CD4-positive, CD25-positive, alpha-beta regulatory T cell (primary cell): Measurements from ENCODE around the gene TRPC1. TPM values are rescaled to one million over a fixed set of nuclear protein-coding genes. Genes with fewer than 3 reads are reported as not detected.

Experiments used
- ATAC-seq, 2 donors: fragments of 150-1000 bp; cut with Tn5 transposase; one replicate each; pipeline ENCODE4 v1.10.0; 2021; ENCODE audit warnings: low read depth in 2 of 2, moderate number of reproducible peaks in 2 of 2, moderate library complexity in 1 of 2
- DNase-seq, 3 donors: peaks; one replicate each; pipeline versions ENCODE4 v3.0.0 to v3.0.0-alpha.2; 2012 to 2022; ENCODE audit warnings: mixed read lengths in 1 of 3
- H3K27ac ChIP-seq: one replicate; pipeline ENCODE4 v1.7.0; 2013; ENCODE audit warnings: mild to moderate bottlenecking, low read length; ENCODE audit not compliant: insufficient read depth, poor library complexity, severe bottlenecking
- H3K27me3 ChIP-seq: one replicate; pipeline ENCODE4 v1.7.0; 2013; ENCODE audit warnings: low read length; ENCODE audit not compliant: control insufficient read depth, insufficient read depth
- H3K36me3 ChIP-seq: one replicate; pipeline ENCODE4 v1.7.0; 2013; ENCODE audit warnings: mild to moderate bottlenecking, low read length, moderate library complexity; ENCODE audit not compliant: control insufficient read depth, insufficient read depth
- H3K4me1 ChIP-seq: 2 replicates; pipeline ENCODE4 v1.7.0; 2013; ENCODE audit warnings: mild to moderate bottlenecking, low read length; ENCODE audit not compliant: insufficient read depth, control insufficient read depth, poor library complexity, severe bottlenecking
- H3K4me3 ChIP-seq: one replicate; pipeline ENCODE4 v1.7.0; 2013; ENCODE audit warnings: low read depth, mild to moderate bottlenecking, low read length, moderate library complexity
- H3K9me3 ChIP-seq, 2 experiments: 1 replicate in 1 of 2; 2 replicates in 1 of 2; pipeline ENCODE4 v1.7.0; 2013; ENCODE audit warnings: low read length in 2 of 2, mild to moderate bottlenecking in 1 of 2, moderate library complexity in 1 of 2; ENCODE audit not compliant: control insufficient read depth in 2 of 2
- H3K27ac Mint-ChIP-seq, 3 donors: one replicate each; pipeline ENCODE4 v1.8.0; 2020 to 2022; ENCODE audit warnings: mild to moderate bottlenecking in 3 of 3, mixed read lengths in 3 of 3, moderate library complexity in 2 of 3
- H3K27me3 Mint-ChIP-seq: one replicate; pipeline ENCODE4 v1.8.0; 2022; ENCODE audit warnings: mild to moderate bottlenecking, mixed read lengths
- H3K36me3 Mint-ChIP-seq: one replicate; pipeline ENCODE4 v1.8.0; 2020; ENCODE audit warnings: mixed read lengths
- H3K4me1 Mint-ChIP-seq, 4 donors: one replicate each; pipeline ENCODE4 v1.8.0; 2020 to 2022; ENCODE audit warnings: mixed read lengths in 4 of 4, mild to moderate bottlenecking in 1 of 4
- H3K4me3 Mint-ChIP-seq, 4 donors: one replicate each; pipeline ENCODE4 v1.8.0; 2020 to 2022; ENCODE audit warnings: mild to moderate bottlenecking in 4 of 4, mixed read lengths in 4 of 4, moderate library complexity in 3 of 4
- H3K9me3 Mint-ChIP-seq, 7 donors: one replicate each; pipeline ENCODE4 v1.8.0; 2020 to 2022; ENCODE audit warnings: mixed read lengths in 7 of 7, mild to moderate bottlenecking in 3 of 7, moderate library complexity in 2 of 7
- polyA plus RNA-seq, 4 donors: library from polyadenylated mRNA; unstranded; fragments of 300-500 nt; fragmentation: Illumina TruSeq; gene quantifications; one replicate each; pipeline ENCODE4 v1.2.3, GENCODE V29; 2021
- total RNA-seq: library from RNA; stranded (reverse); gene quantifications from one replicate; pipeline ENCODE4 v1.2.3, GENCODE V29; 2022

Gene TRPC1
- total and polyA plus RNA-seq, 5 donors from 2014 or later, result 0.24 to 1.6 (median 0.78) TPM

DNA sequence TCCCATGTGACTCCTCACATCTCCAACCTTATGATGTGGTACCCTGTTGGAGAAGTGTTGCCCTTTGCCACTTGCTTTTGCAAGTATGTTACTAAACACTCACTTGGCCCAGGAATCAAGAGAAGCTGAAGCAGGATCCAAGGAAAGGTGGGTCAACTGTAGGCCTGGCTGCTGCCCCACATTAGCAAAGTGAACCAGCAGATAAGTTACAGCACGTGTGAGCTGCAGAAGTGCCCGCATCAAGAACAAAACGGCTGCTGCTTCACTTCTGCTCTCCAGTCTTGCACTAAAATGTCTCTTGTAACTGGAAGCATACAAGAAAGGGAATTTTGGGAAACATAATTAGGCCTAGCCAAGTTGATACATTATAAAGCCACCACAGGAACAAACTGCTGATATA lies 85.4 kb downstream of the TRPC1 start:
- Histone ChIP-seq H3K27me3 (peaks cover 1% of the 10 kb centered on the region), H3K36me3 (no peaks in the 10 kb centered on the region), H3K4me3 (no peak overlapping the region), H3K27ac (no peak overlapping the region), H3K4me1 (no peaks in the 10 kb centered on the region), H3K9me3 (no peaks in the 10 kb centered on the region)
- no peaks in the 10 kb centered on the region for H3K9me3 Mint-ChIP-seq
- H3K4me3 Mint-ChIP-seq, result no peak overlapping the region
- no peak for DNase-seq
- no peak for ATAC-seq
- no peaks in the 10 kb centered on the region for H3K36me3 Mint-ChIP-seq
- H3K27me3 Mint-ChIP-seq, result peaks cover 14% of the 10 kb centered on the region
- H3K27ac Mint-ChIP-seq, result no peak overlapping the region
- no peaks in the 10 kb centered on the region for H3K4me1 Mint-ChIP-seq

DNA sequence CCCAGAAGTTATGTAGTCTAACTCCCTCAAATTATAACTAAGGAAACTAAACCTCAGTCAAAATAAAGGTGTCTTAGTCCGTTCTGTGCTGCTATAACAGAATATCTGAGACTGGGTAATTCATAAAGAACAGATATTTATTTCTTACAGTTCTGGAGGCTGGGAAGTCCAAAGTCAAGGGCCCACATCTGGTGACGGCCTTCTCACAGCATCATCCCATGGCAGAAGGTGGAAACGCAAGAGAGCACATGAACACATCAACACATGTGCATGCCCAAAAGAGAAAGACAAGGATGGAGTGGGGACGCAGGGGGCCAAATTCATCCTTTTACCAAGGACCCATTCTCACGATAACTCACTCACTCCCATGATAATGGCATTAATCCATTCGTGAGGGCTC lies 92.0 kb downstream of the TRPC1 start:
- no peaks in the 10 kb centered on the region for H3K4me1 Mint-ChIP-seq
- Histone ChIP-seq H3K4me3 (no peak overlapping the region), H3K36me3 (no peaks in the 10 kb centered on the region), H3K27me3 (peaks cover 3% of the 10 kb centered on the region), H3K27ac (no peak overlapping the region), H3K4me1 (no peaks in the 10 kb centered on the region), H3K9me3 (no peaks in the 10 kb centered on the region)
- H3K27me3 Mint-ChIP-seq, result peaks cover 45% of the 10 kb centered on the region
- no peak overlapping the region for H3K4me3 Mint-ChIP-seq
- H3K9me3 Mint-ChIP-seq, result peaks cover 0 to 2% (median 0%) of the 10 kb centered on the region in 7 donors
- DNase-seq (no peak), ATAC-seq (no peak)
- H3K27ac Mint-ChIP-seq, result no peak overlapping the region
- H3K36me3 Mint-ChIP-seq, result no peaks in the 10 kb centered on the region

GRCh38 chr3:142817356-142817755 lies 93.5 kb downstream of the TRPC1 start:
- Histone ChIP-seq H3K36me3 (no peaks in the 10 kb centered on the region), H3K27me3 (peaks cover 3% of the 10 kb centered on the region), H3K9me3 (no peaks in the 10 kb centered on the region), H3K27ac (no peak overlapping the region), H3K4me1 (no peaks in the 10 kb centered on the region), H3K4me3 (no peak overlapping the region)
- Mint-ChIP-seq H3K9me3 (peaks cover 0 to 2% (median 0%) of the 10 kb centered on the region in 7 donors), H3K27me3 (peaks cover 42% of the 10 kb centered on the region), H3K4me3 (no peak overlapping the region), H3K27ac (no peak overlapping the region), H3K36me3 (no peaks in the 10 kb centered on the region), H3K4me1 (no peaks in the 10 kb centered on the region)
- ATAC-seq (no peak), DNase-seq (no peak)

DNA sequence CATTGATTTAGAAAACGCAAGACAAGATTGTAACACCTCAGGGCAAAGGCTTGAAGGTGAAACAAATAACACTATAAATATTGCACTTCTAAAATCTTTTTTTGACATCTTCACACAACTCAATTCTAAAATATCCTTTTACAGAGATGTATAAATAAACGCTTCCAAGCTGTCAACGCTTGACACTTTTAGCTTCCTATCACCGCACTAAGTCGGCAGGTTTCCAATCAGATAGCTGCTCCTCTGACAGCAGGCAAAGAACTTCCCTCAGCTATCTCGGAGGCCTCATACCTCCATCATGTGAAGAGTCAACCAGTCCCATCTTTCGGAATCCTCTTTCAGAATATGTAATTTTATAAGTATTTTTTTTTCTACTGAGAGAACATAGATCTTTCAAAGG lies 94.1 kb downstream of the TRPC1 start:
- Histone ChIP-seq H3K4me3 (no peak overlapping the region), H3K9me3 (no peaks in the 10 kb centered on the region), H3K27ac (no peak overlapping the region), H3K27me3 (peaks cover 3% of the 10 kb centered on the region), H3K36me3 (no peaks in the 10 kb centered on the region), H3K4me1 (no peaks in the 10 kb centered on the region)
- H3K4me1 Mint-ChIP-seq, result no peaks in the 10 kb centered on the region
- peaks cover 0 to 2% (median 0%) of the 10 kb centered on the region in 7 donors for H3K9me3 Mint-ChIP-seq
- no peak overlapping the region for H3K4me3 Mint-ChIP-seq
- H3K27ac Mint-ChIP-seq, result no peak overlapping the region
- peaks cover 41% of the 10 kb centered on the region for H3K27me3 Mint-ChIP-seq
- H3K36me3 Mint-ChIP-seq, result no peaks in the 10 kb centered on the region
- ATAC-seq (no peak), DNase-seq (no peak)

GRCh38 chr3:142818651-142819050 lies 94.8 kb downstream of the TRPC1 start:
- ATAC-seq, result no peak
- H3K9me3 ChIP-seq, result no peaks in the 10 kb centered on the region
- H3K27me3 Mint-ChIP-seq, result peaks cover 41% of the 10 kb centered on the region
- DNase-seq, result no peak
- no peak overlapping the region for H3K27ac ChIP-seq
- no peak overlapping the region for H3K4me3 ChIP-seq
- no peaks in the 10 kb centered on the region for H3K36me3 ChIP-seq
- no peaks in the 10 kb centered on the region for H3K36me3 Mint-ChIP-seq
- H3K4me1 ChIP-seq, result no peaks in the 10 kb centered on the region
- no peak overlapping the region for H3K4me3 Mint-ChIP-seq
- peaks cover 0 to 2% (median 0%) of the 10 kb centered on the region in 7 donors for H3K9me3 Mint-ChIP-seq
- H3K27me3 ChIP-seq, result peaks cover 3% of the 10 kb centered on the region
- H3K4me1 Mint-ChIP-seq, result no peaks in the 10 kb centered on the region
- H3K27ac Mint-ChIP-seq, result no peak overlapping the region

- Mint-ChIP-seq H3K4me1 (no peaks in the 10 kb centered on the region), H3K27ac (no peak overlapping the region), H3K27me3 (peaks cover 41% of the 10 kb centered on the region), H3K9me3 (peaks cover 0 to 2% (median 0%) of the 10 kb centered on the region in 7 donors), H3K4me3 (no peak overlapping the region), H3K36me3 (no peaks in the 10 kb centered on the region)
- Histone ChIP-seq H3K9me3 (no peaks in the 10 kb centered on the region), H3K36me3 (no peaks in the 10 kb centered on the region), H3K27me3 (peaks cover 3% of the 10 kb centered on the region), H3K4me1 (no peaks in the 10 kb centered on the region), H3K27ac (no peak overlapping the region), H3K4me3 (no peak overlapping the region)
- DNase-seq (no peak), ATAC-seq (no peak)
These were observed 95.3 kb downstream of the TRPC1 start for GRCh38 chr3:142819179-142819578.

DNA sequence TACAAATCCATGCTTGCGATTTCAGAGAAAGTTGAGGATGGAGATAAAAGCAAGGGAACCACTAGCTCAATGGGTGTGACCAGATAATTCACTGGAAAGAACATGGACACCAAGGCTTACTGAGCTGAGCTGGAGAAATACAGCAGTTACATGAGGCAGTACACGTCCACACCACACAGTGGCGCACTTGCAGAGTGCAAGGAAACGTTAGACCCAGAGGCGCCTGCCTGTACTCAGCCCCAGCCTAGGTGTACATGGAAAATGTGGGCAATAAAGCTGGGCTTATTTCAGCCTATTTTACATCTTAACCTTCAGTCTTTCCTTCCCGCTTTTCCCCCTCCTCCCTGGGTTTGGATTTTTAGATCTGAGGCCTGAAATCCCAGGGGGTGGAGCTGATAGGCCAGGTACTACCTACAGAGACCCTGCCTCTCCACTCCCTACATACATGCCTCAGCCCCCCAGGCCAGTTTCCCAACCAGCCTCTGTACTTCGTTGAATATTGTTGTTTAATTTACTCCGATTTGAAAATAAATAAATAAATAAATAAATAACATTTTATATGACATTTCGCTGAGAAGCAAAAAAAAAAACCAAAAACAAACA lies 105.0 kb downstream of the TRPC1 start:
- Mint-ChIP-seq H3K27me3 (peaks cover 35% of the 10 kb centered on the region), H3K27ac (no peak overlapping the region), H3K4me1 (peaks cover 0 to 2% (median 0%) of the 10 kb centered on the region in 4 donors), H3K9me3 (peaks cover 0 to 4% (median 0%) of the 10 kb centered on the region in 7 donors), H3K36me3 (no peaks in the 10 kb centered on the region), H3K4me3 (no peak overlapping the region)
- Histone ChIP-seq H3K9me3 (no peaks in the 10 kb centered on the region), H3K27ac (no peak overlapping the region), H3K4me3 (no peak overlapping the region), H3K36me3 (no peaks in the 10 kb centered on the region), H3K27me3 (peaks cover 7% of the 10 kb centered on the region), H3K4me1 (no peaks in the 10 kb centered on the region)
- ATAC-seq (peak; percentile 75 to 82), DNase-seq (peak; percentile 21 to 69 (median 21))

DNA sequence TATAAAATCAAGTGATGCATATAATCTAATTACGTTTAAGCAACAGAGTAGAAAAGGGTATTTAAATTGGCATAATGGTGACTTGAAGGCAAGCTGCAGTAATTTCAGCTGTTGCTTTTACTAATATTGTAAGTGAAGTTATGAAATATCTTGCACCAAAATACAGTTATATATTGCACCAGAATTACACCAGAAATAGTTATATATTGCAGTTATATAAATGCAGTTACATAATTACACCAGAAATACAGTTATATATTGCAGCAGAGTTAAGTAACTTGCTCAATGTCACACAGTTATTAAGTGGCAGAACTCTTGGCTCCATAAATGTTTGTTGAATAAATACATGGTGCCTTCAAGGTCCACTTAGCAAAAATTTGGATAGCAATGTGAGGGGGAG lies 113.7 kb downstream of the TRPC1 start:
- no peaks in the 10 kb centered on the region for H3K9me3 Mint-ChIP-seq
- H3K36me3 ChIP-seq, result no peaks in the 10 kb centered on the region
- H3K4me1 Mint-ChIP-seq, result no peaks in the 10 kb centered on the region
- H3K27ac ChIP-seq, result no peak overlapping the region
- no peak overlapping the region for H3K4me3 ChIP-seq
- no peak for DNase-seq
- H3K27ac Mint-ChIP-seq, result no peak overlapping the region
- ATAC-seq, result no peak
- peaks cover 23% of the 10 kb centered on the region for H3K27me3 ChIP-seq
- H3K27me3 Mint-ChIP-seq, result peaks cover 53% of the 10 kb centered on the region
- no peak overlapping the region for H3K4me3 Mint-ChIP-seq
- H3K36me3 Mint-ChIP-seq, result no peaks in the 10 kb centered on the region
- no peaks in the 10 kb centered on the region for H3K9me3 ChIP-seq
- H3K4me1 ChIP-seq, result no peaks in the 10 kb centered on the region
